Sigmoid colon (tissue), 7 donors: ENCODE results near the gene CCDC148. TPM values are rescaled to one million over a fixed set of nuclear protein-coding genes. Genes with fewer than 3 reads are reported as not detected.

Experiments used
- DNase-seq: peaks from one replicate; pipeline ENCODE4 v3.0.0-alpha.2; 2019
- H3K27ac ChIP-seq, 4 donors: fragments of 200-600 bp; sonication (generic); one replicate each; pipeline ENCODE4 v1.5.1; 2016 to 2019; ENCODE audit warnings: mild to moderate bottlenecking in 1 of 4
- H3K27me3 ChIP-seq, 3 donors: fragments of 200-600 bp; sonication (generic); one replicate each; pipeline ENCODE4 v1.5.1; 2019; ENCODE audit warnings: mild to moderate bottlenecking in 1 of 3
- H3K36me3 ChIP-seq, 4 donors: fragments of 200-600 bp; sonication (generic); one replicate each; pipeline ENCODE4 v1.5.1; 2016 to 2019
- H3K4me1 ChIP-seq, 4 donors: fragments of 200-600 bp; sonication (generic); one replicate each; pipeline ENCODE4 v1.5.1; 2017 to 2019
- H3K4me3 ChIP-seq, 4 donors: fragments of 200-600 bp; sonication (generic); one replicate each; pipeline ENCODE4 v1.5.1; 2017 to 2019; ENCODE audit warnings: mild to moderate bottlenecking in 2 of 4, moderate library complexity in 1 of 4
- H3K9me3 ChIP-seq, 4 donors: fragments of 200-600 bp in 3 of 4; sonication (generic) in 3 of 4; one replicate each; pipeline versions ENCODE4 v1.5.1 to v1.6.1; 2013 to 2019
- CTCF ChIP-seq, 4 experiments: fragments of 450-650 bp in 3 of 4; fragments of 200-600 bp in 1 of 4; IDR thresholded peaks; one replicate each; pipeline ENCODE4 v1.5.1; 2016 to 2019; ENCODE audit warnings: antibody characterized with exemption in 4 of 4, mild to moderate bottlenecking in 3 of 4, moderate library complexity in 2 of 4
- EP300 ChIP-seq, 4 donors: sonication (generic); formaldehyde crosslinking; IDR thresholded peaks; one replicate each; pipeline ENCODE4 v1.6.1; 2017; ENCODE audit warnings: antibody characterized with exemption in 4 of 4
- POLR2A ChIP-seq, 2 donors: fragments of 450-650 bp; IDR thresholded peaks; one replicate each; pipeline ENCODE4 v1.6.1; 2016; ENCODE audit warnings: antibody characterized with exemption in 2 of 2, mild to moderate bottlenecking in 2 of 2, moderate library complexity in 2 of 2
- POLR2AphosphoS5 ChIP-seq, 4 donors: sonication (generic); formaldehyde crosslinking; IDR thresholded peaks; one replicate each; pipeline ENCODE4 v1.6.1; 2017; ENCODE audit warnings: antibody characterized with exemption in 4 of 4
- WGBS, 2 donors: extraction: QIAGEN DNeasy Blood & Tissue Kit; methylation state at CpG; one replicate each; pipeline ENCODE4 v1.1.7; 2013; 5-methylcytosine and 5-hydroxymethylcytosine counted together
- intact Hi-C: fragments of 100-400 bp; cut with DNase I; formaldehyde crosslinking; loops from one replicate; pipeline ENCODE4 v1.15.1; 2023
- polyA plus RNA-seq, 3 donors: library from polyadenylated mRNA; stranded (reverse); fragments of 200-250 nt; gene quantifications; one replicate each; pipeline ENCODE4 v1.2.3, GENCODE V29; 2013
- total RNA-seq, 4 donors: library from RNA; depleted of rRNA; stranded (reverse); fragments of >200 nt; gene quantifications; one replicate each; pipeline ENCODE4 v1.1.0, GENCODE V29; 2016
- donor health status: healthy with polysubstance abuse.
- donor health status: Bipolar disorder and iron deficiency.
- donor health status: healthy.

CCDC148 gene
- total and polyA plus RNA-seq, 7 donors = 0.23 to 0.83 (median 0.36) TPM; not detected in 4

GRCh38 chr2:158467248-158467647 lies 10.7 kb upstream of the CCDC148 start:
- Histone ChIP-seq H3K27ac (no peak overlapping the region), H3K27me3 (no peaks in the 10 kb centered on the region), H3K4me3 (no peak overlapping the region), H3K36me3 (no peaks in the 10 kb centered on the region), H3K9me3 (no peaks in the 10 kb centered on the region), H3K4me1 (no peaks in the 10 kb centered on the region)
- intact Hi-C loops = no loop called here
- DNase-seq = no peak
- 94% methylated on average over 4 of the region's 4 CpGs for WGBS, 2 donors
- TF ChIP-seq EP300 (IDR thresholded peaks at IDR 0.05) (no peak), CTCF (IDR thresholded peaks at IDR 0.05) (no peak), POLR2A (IDR thresholded peaks at IDR 0.05) (no peak), POLR2AphosphoS5 (IDR thresholded peaks at IDR 0.05) (no peak)

GRCh38 chr2:158464426-158465281 lies 8.1 kb upstream of the CCDC148 start:
- no peak for DNase-seq
- Histone ChIP-seq H3K27ac (no peak overlapping the region), H3K9me3 (no peaks in the 10 kb centered on the region), H3K4me3 (no peak overlapping the region), H3K4me1 (no peaks in the 10 kb centered on the region), H3K27me3 (no peaks in the 10 kb centered on the region), H3K36me3 (no peaks in the 10 kb centered on the region)
- intact Hi-C loops = no loop called here
- TF ChIP-seq POLR2AphosphoS5 (IDR thresholded peaks at IDR 0.05) (no peak), CTCF (IDR thresholded peaks at IDR 0.05) (peak in 1 of 4 experiments; percentile 24), EP300 (IDR thresholded peaks at IDR 0.05) (no peak)
- WGBS, 2 donors = 84 to 89% methylated on average over 4 of the region's 4 CpGs

- Histone ChIP-seq H3K36me3 (no peaks in the 10 kb centered on the region), H3K27ac (no peak overlapping the region), H3K4me1 (peaks cover 0 to 2% (median under 1%) of the 10 kb centered on the region in 4 donors), H3K27me3 (no peaks in the 10 kb centered on the region), H3K4me3 (no peak overlapping the region), H3K9me3 (no peaks in the 10 kb centered on the region)
- intact Hi-C loops = no loop called here
- WGBS, 2 donors = 88 to 91% methylated on average over 6 of the region's 6 CpGs
- TF ChIP-seq POLR2AphosphoS5 (IDR thresholded peaks at IDR 0.05) (no peak), EP300 (IDR thresholded peaks at IDR 0.05) (no peak), POLR2A (IDR thresholded peaks at IDR 0.05) (no peak), CTCF (IDR thresholded peaks at IDR 0.05) (no peak)
- DNase-seq = no peak
Measured at GRCh38 chr2:158463496-158464095, 7.0 kb upstream of the CCDC148 start.

- no peak overlapping the region for H3K27ac ChIP-seq
- H3K4me1 ChIP-seq = peaks cover 0 to 14% (median 9%) of the 10 kb centered on the region in 4 donors
- H3K36me3 ChIP-seq = no peaks in the 10 kb centered on the region
- no peak for TF ChIP-seq EP300 (IDR thresholded peaks at IDR 0.05)
- TF ChIP-seq CTCF (IDR thresholded peaks at IDR 0.05) = no peak
- no peak for TF ChIP-seq POLR2AphosphoS5 (IDR thresholded peaks at IDR 0.05)
- TF ChIP-seq POLR2A (IDR thresholded peaks at IDR 0.05) = no peak
- H3K27me3 ChIP-seq = no peaks in the 10 kb centered on the region
- no peaks in the 10 kb centered on the region for H3K9me3 ChIP-seq
- no peak for DNase-seq
- H3K4me3 ChIP-seq = no peak overlapping the region
- WGBS, 2 donors = 71 to 80% methylated on average over 3 of the region's 3 CpGs
- intact Hi-C loops = no loop called here
Measured at GRCh38 chr2:158460632-158461297, 4.2 kb upstream of the CCDC148 start.
